CD4-positive, alpha-beta T cell (primary cell): ENCODE measurements around the gene NELL2. TPM values are rescaled to one million over a fixed set of nuclear protein-coding genes. Genes with fewer than 3 reads are reported as not detected.

Experiments used
- ATAC-seq: fragments of 200-7000 bp; cut with Tn5 transposase; one replicate; pipeline ENCODE4 v1.10.0; 2022; ENCODE audit warnings: mild to moderate bottlenecking; ENCODE audit not compliant: poor library complexity
- CTCF ChIA-PET: fragments of 350-600 bp; sonication (Branson Sonifier 250); formaldehyde crosslinking; loops from one replicate; lab custom pipeline; 2021; ENCODE audit warnings: antibody characterized with exemption, inconsistent platforms; lab: Charles Lee
- POLR2A ChIA-PET: fragments of 350-600 bp; sonication (Branson Sonifier 250); formaldehyde crosslinking; loops from one replicate; lab custom pipeline; 2021; ENCODE audit warnings: antibody characterized with exemption, inconsistent platforms; lab: Charles Lee
- DNase-seq, 14 experiments: peaks; one replicate each; pipeline ENCODE4 v3.0.0-alpha.2; 2013 to 2020; ENCODE audit warnings: mixed read lengths in 2 of 14
- H3K27ac ChIP-seq, 2 donors: one replicate each; pipeline versions ENCODE4 v1.5.1 to v1.7.0; 2013; ENCODE audit warnings: low read length in 2 of 2, low read depth in 1 of 2, mild to moderate bottlenecking in 1 of 2
- H3K27me3 ChIP-seq, 2 experiments: 1 replicate in 1 of 2; 2 replicates in 1 of 2; pipeline versions ENCODE4 v1.6.1 to v1.7.0; 2013; ENCODE audit warnings: low read length in 2 of 2, control low read depth in 1 of 2, mild to moderate bottlenecking in 1 of 2, moderate library complexity in 1 of 2; ENCODE audit not compliant: insufficient read depth in 2 of 2, control insufficient read depth in 1 of 2
- H3K36me3 ChIP-seq: one replicate; pipeline ENCODE4 v1.6.1; 2013; ENCODE audit warnings: low read length, control low read depth; ENCODE audit not compliant: insufficient read depth
- H3K4me1 ChIP-seq: one replicate; pipeline ENCODE4 v1.6.1; 2013; ENCODE audit warnings: low read length, control low read depth; ENCODE audit not compliant: insufficient read depth
- H3K4me3 ChIP-seq: one replicate; pipeline ENCODE4 v1.5.1; 2013; ENCODE audit warnings: mild to moderate bottlenecking, low read length, moderate library complexity
- H3K9me3 ChIP-seq, 2 experiments: 1 replicate in 1 of 2; 2 replicates in 1 of 2; pipeline versions ENCODE4 v1.6.1 to v1.7.0; 2013; ENCODE audit warnings: low read length in 2 of 2, mild to moderate bottlenecking in 2 of 2, control low read depth in 1 of 2, moderate library complexity in 1 of 2; ENCODE audit not compliant: control insufficient read depth in 1 of 2, insufficient read depth in 1 of 2
- H3K27ac Mint-ChIP-seq: one replicate; pipeline ENCODE4 v1.8.0; 2020; ENCODE audit warnings: mixed read lengths
- H3K27me3 Mint-ChIP-seq: one replicate; pipeline ENCODE4 v1.8.0; 2021; ENCODE audit warnings: mixed read lengths
- H3K36me3 Mint-ChIP-seq: one replicate; pipeline ENCODE4 v1.8.0; 2021; ENCODE audit warnings: low read depth, mixed read lengths
- H3K4me1 Mint-ChIP-seq: one replicate; pipeline ENCODE4 v1.8.0; 2021; ENCODE audit warnings: low read depth, mixed read lengths
- H3K4me3 Mint-ChIP-seq: one replicate; pipeline ENCODE4 v1.8.0; 2020; ENCODE audit warnings: mild to moderate bottlenecking, mixed read lengths
- H3K9me3 Mint-ChIP-seq: one replicate; pipeline ENCODE4 v1.8.0; 2020; ENCODE audit warnings: mixed read lengths
- intact Hi-C, 2 experiments: fragments of 100-400 bp; cut with DNase I in 1 of 2; cut with micrococcal nuclease in 1 of 2; formaldehyde crosslinking; loops; one replicate each; pipeline versions ENCODE4 v1.15.1 to v1.9.0; 2023 to 2025; cut with DNase I, micrococcal nuclease
- total RNA-seq, 174 experiments: library from RNA in 2 of 174; stranded (reverse) in 2 of 174; gene quantifications; one replicate each; pipeline ENCODE4 v1.2.3 and lab custom pipeline; 2021 to 2026
- TF ChIP-seq, protein P1 (sequence below): fragments of 200-600 bp; IDR thresholded peaks from one replicate; pipeline ENCODE4 v1.8.0; 2022; ENCODE audit warnings: antibody characterized with exemption, mild to moderate bottlenecking

The NELL2 gene
- total RNA-seq, 2 experiments from 2014 or later: 142 to 147 TPM

DNA sequence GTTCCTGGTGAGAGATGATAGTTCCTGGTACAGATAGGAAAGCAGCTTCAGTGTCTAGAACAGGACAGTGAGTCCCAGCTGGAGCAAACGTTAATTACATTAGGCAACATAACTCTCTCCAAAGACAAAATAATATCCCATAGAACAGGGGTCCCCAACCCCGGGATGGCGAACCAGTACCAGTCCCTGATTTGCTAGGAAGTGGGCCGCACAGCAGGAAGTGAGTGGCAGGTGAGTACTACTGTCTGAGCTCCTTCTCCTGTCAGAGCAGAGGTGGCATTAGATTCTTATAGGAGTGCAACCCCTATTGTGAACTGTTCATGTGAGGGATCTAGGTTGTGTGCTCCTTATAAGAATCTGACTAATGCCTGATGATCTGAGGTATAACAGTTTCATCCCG is 204.1 kb downstream of the NELL2 start:
- no peaks in the 10 kb centered on the region for H3K27me3 ChIP-seq
- TF ChIP-seq, protein P1, sequence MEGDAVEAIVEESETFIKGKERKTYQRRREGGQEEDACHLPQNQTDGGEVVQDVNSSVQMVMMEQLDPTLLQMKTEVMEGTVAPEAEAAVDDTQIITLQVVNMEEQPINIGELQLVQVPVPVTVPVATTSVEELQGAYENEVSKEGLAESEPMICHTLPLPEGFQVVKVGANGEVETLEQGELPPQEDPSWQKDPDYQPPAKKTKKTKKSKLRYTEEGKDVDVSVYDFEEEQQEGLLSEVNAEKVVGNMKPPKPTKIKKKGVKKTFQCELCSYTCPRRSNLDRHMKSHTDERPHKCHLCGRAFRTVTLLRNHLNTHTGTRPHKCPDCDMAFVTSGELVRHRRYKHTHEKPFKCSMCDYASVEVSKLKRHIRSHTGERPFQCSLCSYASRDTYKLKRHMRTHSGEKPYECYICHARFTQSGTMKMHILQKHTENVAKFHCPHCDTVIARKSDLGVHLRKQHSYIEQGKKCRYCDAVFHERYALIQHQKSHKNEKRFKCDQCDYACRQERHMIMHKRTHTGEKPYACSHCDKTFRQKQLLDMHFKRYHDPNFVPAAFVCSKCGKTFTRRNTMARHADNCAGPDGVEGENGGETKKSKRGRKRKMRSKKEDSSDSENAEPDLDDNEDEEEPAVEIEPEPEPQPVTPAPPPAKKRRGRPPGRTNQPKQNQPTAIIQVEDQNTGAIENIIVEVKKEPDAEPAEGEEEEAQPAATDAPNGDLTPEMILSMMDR: no peak
- intact Hi-C loops: no loop called here
- ChIA-PET POLR2A (no interaction called here), CTCF (no interaction called here)
- H3K4me1 Mint-ChIP-seq: no peaks in the 10 kb centered on the region
- peaks cover 11% of the 10 kb centered on the region for H3K9me3 Mint-ChIP-seq
- peaks cover 9 to 14% of the 10 kb centered on the region in 2 experiments for H3K9me3 ChIP-seq
- H3K27ac Mint-ChIP-seq: no peak overlapping the region
- ATAC-seq (no peak), DNase-seq (no peak)
- no peak overlapping the region for H3K4me3 Mint-ChIP-seq
- H3K27ac ChIP-seq: no peak overlapping the region
- H3K36me3 ChIP-seq: no peaks in the 10 kb centered on the region
- H3K4me3 ChIP-seq: no peak overlapping the region
- peaks cover 77% of the 10 kb centered on the region for H3K36me3 Mint-ChIP-seq
- no peaks in the 10 kb centered on the region for H3K4me1 ChIP-seq
- no peaks in the 10 kb centered on the region for H3K27me3 Mint-ChIP-seq

DNA sequence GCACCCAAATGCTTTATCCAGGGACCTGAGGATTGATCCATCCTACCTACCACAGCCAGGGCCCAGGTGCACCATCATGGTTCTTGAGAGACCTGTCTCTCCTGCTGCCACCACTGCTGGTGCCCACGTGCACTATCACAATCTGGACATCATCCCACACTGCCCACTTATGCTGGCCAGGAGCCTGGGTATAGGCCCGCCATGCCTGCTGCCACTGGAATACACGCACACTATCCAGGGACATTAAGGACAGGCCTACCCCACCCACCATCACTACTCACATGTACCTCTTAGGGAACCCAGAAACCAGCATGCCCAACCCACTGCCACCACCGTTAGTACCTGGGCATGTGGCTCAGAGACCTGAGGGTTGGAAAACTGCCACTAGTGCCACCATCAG is 207.7 kb downstream of the NELL2 start:
- Histone ChIP-seq H3K27me3 (no peaks in the 10 kb centered on the region), H3K4me1 (no peaks in the 10 kb centered on the region), H3K9me3 (peaks cover 9 to 14% of the 10 kb centered on the region in 2 experiments), H3K36me3 (no peaks in the 10 kb centered on the region), H3K27ac (no peak overlapping the region), H3K4me3 (no peak overlapping the region)
- Mint-ChIP-seq H3K27ac (no peak overlapping the region), H3K36me3 (peaks cover 88% of the 10 kb centered on the region), H3K4me1 (no peaks in the 10 kb centered on the region), H3K9me3 (peaks cover 11% of the 10 kb centered on the region), H3K27me3 (no peaks in the 10 kb centered on the region), H3K4me3 (no peak overlapping the region)
- POLR2A ChIA-PET: no interaction called here
- intact Hi-C loops: no loop called here
- ATAC-seq (no peak), DNase-seq (no peak)
- CTCF ChIA-PET: no interaction called here
- TF ChIP-seq, protein P1: no peak

DNA sequence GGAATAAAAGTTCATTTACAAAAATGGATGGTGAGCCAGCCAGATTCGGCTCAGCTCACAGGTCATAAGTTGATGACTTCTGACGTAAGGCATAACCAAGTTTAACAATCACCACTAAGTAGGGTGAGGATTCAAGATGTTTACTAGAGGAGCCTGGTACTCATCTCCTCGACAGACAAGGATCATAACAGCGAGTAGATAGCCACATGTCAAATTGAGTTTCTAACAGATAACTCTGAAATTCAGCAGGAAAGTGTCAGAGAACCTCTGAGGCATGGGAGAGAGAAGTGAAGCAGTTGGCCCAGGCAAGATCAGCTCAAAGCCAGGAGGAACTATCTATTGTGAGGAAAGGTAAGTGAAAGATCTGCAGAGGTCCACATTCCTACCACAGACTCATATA is 208.7 kb downstream of the NELL2 start:
- no peaks in the 10 kb centered on the region for H3K27me3 ChIP-seq
- H3K36me3 Mint-ChIP-seq: peaks cover 88% of the 10 kb centered on the region

More for the DNA sequence above, 208.7 kb downstream of the NELL2 start:
- Histone ChIP-seq H3K36me3 (no peaks in the 10 kb centered on the region), H3K4me3 (no peak overlapping the region), H3K4me1 (no peaks in the 10 kb centered on the region), H3K27ac (no peak overlapping the region), H3K9me3 (peaks cover 9 to 14% of the 10 kb centered on the region in 2 experiments)
- no peak overlapping the region for H3K4me3 Mint-ChIP-seq
- intact Hi-C loops: no loop called here
- ATAC-seq: no peak
- CTCF ChIA-PET: no interaction called here
- H3K9me3 Mint-ChIP-seq: peaks cover 11% of the 10 kb centered on the region
- no peaks in the 10 kb centered on the region for H3K4me1 Mint-ChIP-seq
- H3K27ac Mint-ChIP-seq: no peak overlapping the region
- H3K27me3 Mint-ChIP-seq: no peaks in the 10 kb centered on the region
- TF ChIP-seq, protein P1: no peak
- POLR2A ChIA-PET: no interaction called here
- DNase-seq: no peak
